SIG-M5 (cell line): ENCODE measurements around the gene OR52W1.
"Not testable (repeated sequence)": the region's sequence is repeated elsewhere in the genome, so short reads cannot be mapped to it uniquely, and the experiment has no call there.

Source experiments
- DNase-seq: peaks from one replicate; lab custom pipeline; 2025; lab: John Stamatoyannopoulos, UW

OR52W1 gene

DNA sequence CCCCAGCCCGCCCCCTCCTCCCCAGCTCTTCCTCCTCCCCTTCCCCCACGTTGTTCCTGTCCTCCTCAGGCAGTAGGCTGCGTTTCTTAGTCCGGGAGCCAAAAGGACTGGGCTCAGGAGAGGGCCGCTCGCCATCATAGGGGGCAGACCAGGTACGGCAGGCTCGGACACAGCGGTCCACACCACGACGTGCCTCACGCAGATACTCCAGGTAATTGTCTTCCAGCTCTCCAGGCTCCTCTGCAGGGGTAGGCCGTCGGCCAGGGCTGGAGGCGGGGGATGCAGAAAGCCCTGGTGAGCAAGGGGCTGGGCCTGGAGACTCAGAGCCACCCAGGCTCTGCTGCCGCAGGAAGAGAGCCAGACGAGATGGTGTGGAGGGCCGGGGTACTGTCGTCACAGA, 18.7 kb downstream of the OR52W1 start:
- no peak for DNase-seq

DNA sequence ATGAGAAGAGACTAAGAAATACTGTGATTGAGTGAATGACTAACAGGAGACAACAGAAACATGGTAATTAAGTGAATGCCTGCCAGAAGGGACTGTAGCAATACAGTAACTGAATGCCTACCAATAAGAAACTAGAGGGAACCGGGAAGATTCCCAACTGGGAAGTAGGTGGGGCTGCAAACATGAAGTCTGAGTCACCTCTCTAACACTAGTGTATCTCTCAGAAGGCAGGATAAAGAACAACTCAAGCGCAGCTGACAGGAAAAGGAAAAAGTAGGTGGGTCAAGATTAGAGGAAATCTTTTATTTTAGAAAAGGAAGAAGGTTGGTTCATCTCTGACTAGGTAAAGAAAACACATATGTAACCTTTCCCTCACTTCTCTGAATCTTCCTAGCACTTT, 20.3 kb downstream of the OR52W1 start:
- DNase-seq = no peak

DNA sequence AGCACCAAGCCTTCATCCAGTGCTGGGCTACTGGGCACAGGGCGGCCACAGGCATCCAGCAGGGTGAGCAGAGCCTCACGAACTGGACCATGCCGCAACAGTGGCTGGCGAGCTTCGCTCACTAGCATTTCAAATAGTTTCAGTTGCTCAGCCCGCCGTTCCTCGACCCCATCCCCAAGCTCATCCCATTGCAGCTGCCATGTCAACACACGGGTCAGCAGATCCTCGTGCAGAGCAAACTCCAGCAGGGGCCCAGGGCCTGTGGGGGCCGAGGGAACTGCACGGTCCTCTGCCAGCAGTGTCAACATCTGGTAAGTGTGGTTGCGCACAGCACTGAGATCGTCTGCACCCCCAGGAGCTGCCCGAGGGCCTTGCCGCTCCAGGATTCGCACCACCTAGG, 24.8 kb downstream of the OR52W1 start:
- DNase-seq = no peak

DNA sequence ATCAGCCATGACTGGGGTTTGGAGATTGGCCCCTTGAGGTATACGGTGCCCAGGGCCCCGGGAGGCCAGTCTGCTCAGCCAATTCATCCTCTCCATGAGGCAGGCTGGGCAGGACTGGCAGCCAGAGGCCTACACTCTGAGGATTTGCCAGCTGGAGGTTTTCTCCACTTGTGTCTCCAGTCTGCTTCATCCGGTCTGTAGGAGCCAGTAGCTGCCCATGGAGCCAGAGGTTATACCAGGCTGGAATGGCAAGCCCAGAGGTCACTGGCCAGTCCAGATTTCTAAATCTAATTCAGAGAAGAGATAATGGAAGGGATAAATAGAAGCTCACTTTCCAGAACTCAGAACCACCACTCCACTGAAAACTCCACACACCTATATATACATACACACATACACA, 25.4 kb downstream of the OR52W1 start:
- DNase-seq = no peak

DNA sequence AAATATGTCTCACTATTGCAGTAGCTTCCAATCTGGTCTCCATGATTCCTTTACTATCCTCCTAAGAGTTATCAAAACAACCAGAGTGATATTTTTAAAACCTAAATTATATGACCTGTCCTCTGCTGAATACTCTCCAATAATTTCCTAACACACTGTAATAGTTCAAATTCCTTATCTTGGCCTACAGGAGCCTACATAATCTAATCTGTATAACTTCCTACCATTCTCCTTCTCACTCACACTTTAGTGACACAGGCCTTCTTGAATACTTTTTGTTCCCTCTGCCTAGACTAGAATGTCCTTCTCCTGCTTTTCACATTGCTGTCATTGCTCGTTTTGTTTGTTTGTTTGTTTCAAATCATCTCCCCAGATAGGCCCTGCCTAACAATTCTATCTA, 26.0 kb downstream of the OR52W1 start:
- DNase-seq = no peak

DNA sequence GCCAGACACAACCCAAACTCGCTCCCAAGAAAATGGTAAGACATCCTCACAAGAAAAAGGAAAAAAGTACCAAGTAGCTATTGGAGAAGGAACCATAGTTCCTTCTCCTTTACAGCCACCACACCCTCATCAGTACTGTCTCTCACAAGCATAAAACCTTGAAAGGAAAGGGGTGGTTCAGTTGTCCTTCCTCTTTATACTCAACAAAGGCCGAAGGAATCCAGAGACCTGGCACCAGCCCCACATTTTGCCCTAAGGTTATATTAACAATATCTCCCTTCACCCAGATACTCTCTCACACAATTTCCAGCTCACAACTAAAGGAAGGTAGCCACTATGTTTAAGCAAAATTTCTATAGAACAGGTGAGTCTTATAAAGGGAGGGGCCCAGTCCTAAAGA, 26.9 kb downstream of the OR52W1 start:
- no peak for DNase-seq

DNA sequence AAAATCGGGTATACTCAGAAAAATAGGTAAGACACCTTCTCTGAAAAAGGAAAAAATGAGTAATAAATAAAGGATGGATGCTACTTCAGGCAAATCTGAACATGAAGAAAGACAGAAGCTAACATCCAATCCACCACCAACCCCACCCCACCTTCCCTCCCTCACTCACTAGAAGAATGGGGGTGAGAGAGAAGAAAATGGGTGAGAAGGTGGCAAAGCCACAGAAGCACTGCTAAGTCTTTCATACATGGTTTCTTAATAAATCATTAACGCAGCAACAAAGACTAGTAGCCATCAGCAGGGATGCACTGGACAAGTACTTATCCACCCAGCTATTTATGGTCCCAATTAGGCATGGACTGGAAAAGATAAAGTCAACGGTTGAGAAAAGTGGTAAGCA, 29.5 kb downstream of the OR52W1 start:
- no peak for DNase-seq

DNA sequence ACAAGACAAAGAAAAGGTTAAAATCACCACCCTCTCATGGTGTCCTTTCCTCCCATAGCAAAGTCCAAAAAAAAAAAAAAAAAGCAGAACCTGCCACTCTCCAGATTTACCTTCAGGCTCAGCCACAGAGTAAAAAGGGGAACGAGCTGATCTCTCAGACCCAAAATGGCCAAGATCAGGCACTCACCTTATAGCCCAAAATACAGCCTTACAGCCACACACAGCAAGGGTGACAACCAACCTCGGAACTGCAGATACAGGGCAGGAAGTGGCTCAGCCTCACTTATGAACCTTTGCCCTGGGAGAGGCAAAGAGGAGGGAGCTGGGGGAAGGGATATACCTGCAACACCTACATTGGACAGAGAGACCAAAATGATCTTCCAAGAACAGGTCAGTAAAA, 30.9 kb downstream of the OR52W1 start:
- DNase-seq = no peak

DNA sequence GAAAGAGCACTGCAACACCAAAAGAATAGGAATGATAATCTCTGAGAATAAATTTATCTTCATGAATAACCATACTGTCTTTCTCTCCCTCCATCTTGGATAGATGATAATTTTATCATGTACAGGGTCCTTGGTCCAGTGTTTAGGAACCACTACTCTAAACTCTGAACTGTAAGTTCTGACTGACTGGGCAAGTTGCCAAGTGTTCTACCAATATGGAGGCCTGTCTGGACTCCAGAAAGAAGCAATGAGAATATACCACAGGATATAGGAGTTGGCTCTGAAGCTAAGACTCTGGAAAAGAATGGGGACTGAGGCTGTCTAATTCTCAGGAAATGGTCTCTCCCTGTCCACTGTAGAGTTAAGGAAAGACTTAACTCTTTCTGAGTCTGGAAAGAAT, 33.9 kb downstream of the OR52W1 start:
- DNase-seq = no peak

DNA sequence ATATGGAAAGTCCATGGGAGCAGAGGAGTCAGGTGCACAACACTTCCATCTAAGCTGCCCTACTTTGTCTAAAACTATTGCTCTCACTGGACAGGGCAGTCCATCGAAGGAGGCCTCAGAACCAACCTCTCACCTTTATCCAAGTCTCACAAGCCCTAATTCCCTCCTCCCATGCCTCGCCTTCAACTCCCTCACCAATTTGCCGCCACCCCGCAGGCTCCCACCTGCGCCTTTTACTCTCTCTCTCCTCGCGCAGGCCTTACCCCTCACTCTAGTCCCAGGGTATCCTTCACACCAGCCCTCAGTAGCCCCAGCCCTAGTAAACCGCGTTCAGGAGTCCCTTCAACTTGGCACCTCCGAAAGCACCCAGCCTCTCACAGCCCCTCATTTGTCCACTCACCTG, 35.0 kb downstream of the OR52W1 start:
- DNase-seq = no peak

DNA sequence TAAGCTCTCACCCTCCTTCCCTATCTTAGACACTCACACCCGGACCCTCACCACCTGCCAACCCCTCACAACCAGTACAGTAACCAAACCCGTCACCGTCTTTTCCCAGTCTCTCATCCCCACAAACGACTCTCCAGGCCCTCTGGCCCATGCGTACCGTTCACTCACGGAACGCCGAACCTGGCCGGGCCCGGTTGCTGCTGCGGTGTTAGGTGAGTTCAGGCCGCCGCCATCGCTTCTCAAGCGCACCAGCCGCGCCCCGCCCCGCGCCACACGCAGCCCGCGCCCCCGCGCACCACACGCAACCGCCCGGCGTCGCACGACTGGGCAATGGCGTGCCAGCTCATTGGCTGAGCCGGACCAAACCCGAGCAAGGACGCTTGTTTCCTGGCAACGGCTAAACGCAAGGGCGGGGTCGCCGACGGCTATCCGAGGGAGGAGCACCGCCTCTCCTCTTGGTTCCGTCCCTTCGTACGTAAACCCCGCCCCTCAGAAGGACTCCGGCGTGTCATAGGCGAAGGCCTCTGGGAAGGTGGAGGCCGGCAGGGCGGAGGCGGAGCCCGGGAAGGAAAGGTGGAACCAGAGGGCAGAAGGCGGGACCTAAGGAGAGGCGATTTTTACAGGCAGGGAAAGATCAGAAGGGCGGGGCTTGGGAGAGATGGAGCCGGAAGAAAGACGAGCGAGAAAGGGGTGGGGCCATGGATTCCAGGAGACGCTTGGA, 35.5 kb downstream of the OR52W1 start, which contains the start of gene FHIP1B:
FHIP1B (minus strand) TSS at position 250 of the 721 bp plus-strand sequence. CDS start 10,120 bp downstream, outside the sequence.
- DNase-seq = peak; percentile 97

DNA sequence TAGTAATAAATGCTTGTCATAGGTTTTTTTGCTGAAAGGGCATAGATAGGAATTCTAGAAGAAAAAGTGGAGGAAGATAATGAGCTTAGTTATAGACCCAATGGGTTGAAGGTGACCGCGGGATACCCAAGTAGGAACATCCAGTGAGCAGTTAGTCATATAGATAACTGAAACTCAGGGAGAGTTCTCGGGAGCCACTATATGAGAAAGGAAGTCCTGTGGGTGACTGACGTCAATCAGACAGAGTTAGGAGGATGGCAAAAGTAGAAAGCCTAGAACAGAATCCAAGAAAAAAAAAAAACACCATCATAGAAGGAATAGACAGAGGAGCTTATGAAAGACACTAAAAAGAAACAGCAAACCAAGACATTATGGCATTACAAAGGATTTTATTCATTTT, 38.2 kb downstream of the OR52W1 start:
- DNase-seq = no peak

DNA sequence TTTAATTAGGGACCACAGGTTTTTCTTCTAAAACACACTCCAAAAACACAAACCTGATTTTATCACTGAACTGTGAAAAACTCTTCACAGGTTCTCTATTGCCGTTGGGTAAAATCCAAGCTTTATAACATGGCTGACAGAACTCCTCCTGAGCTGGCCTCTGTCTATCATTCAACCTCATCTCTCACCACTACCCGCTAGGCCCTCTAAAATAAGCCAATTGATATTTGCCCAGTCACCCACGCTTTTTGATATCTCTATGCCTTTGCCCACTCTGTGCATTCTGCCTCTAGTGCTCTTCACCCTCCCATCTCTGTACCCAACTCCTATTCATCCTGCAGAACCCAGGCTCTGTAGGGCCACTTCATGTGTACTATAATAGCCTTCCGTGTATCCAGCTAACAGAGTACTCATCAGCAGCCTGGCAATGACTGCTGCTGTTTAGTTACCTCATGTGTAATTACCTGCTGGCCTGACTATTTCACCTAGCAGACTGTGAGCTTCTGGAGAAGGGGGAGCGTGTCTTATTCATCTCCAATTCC, 38.8 kb downstream of the OR52W1 start:
- no peak for DNase-seq

DNA sequence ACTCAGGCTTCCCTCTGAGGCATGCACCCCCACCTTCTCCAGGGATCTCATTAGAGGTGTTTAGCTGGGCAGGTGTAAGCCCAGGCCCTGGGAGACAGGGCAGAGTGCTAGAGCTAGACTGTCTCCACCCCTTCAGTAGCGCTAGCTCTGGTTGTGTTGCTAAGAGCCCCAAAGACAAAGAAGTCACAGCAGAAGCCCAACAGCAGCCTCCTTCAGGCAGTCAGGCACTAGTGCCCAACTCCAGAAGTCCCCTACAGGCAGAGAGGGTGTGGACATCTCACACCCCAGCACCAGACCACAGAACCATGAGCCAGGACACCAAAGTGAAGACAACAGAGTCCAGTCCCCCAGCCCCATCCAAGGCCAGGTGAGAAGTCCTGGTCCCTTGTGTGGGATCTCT, 39.9 kb downstream of the OR52W1 start, which contains the start of gene CNGA4:
CNGA4 (plus strand) TSS at position 188 of the 400 bp plus-strand sequence; CDS start at position 306, 118 bp downstream.
- no peak for DNase-seq

DNA sequence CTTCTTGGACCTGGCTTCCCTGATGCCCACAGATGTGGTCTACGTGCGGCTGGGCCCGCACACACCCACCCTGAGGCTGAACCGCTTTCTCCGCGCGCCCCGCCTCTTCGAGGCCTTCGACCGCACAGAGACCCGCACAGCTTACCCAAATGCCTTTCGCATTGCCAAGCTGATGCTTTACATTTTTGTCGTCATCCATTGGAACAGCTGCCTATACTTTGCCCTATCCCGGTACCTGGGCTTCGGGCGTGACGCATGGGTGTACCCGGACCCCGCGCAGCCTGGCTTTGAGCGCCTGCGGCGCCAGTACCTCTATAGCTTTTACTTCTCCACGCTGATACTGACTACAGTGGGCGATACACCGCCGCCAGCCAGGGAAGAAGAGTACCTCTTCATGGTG, 41.1 kb downstream of the OR52W1 start:
- no peak for DNase-seq

DNA sequence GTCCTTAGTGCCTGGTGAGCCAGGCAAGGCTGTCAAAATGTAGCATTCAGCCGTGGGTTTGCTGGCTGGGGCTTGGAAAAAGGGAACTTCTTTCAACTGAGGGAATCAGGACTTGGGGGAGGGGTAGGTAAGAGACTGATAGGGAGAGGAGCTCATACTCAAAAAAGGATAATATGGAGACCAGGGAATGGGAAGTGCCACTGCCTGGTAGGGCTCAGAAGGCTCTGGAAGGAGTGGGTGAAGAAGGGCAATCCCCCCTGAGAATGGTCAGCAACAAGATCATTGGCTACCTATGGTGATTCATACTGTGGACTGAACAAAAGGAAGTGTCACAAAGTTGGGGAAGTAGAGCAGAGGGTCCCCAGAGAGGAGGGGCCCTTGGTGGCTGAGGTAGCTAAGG, 41.8 kb downstream of the OR52W1 start:
- DNase-seq = no peak

DNA sequence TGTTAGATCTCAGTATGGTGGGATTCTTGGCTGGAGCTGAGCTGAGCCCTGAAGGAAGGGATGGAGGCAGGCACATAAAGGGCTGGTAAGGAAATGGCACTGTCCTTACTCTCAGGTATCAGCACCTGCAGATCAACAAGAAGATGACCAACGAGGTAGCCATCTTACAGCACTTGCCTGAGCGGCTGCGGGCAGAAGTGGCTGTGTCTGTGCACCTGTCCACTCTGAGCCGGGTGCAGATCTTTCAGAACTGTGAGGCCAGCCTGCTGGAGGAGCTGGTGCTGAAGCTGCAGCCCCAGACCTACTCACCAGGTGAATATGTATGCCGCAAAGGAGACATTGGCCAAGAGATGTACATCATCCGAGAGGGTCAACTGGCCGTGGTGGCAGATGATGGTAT, 42.3 kb downstream of the OR52W1 start:
- DNase-seq = no peak

DNA sequence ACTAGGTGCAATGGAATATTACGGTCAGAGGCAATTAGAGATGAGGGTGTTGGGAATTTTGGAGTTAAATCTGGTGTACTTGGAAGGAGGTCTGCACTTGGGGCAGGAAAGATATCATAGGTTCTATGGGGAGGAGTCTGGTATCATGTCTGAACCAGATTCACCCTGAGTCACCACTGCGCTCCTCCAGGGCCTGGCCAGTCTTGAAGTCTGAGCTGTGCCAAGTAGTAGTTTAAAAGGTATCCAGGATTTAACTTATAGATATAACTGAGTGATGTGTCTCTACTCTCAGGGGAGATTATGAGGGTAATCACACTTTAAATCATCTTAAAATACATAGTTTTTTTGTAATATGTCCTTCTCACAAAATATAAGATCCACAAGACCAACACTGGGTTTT, 46.5 kb downstream of the OR52W1 start:
- DNase-seq = no peak

DNA sequence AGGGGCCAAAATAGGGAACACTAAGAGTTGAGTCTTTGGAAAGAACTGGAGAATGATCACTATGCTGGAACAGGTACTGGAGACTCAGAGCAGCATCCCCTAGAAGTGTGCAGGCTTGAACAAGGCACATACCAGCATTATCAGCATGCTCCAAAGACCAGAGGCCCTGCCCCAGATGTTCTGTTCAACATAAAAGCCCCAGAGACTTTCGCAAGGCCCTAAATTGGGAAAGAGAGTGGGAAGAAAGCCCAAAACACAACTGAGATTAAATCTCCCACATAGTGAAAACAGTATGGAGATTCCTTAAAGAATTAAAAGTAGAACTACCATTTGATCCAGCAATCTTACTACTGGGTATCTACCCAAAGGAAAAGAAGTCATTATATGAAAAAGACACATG, 49.2 kb downstream of the OR52W1 start:
- no peak for DNase-seq

DNA sequence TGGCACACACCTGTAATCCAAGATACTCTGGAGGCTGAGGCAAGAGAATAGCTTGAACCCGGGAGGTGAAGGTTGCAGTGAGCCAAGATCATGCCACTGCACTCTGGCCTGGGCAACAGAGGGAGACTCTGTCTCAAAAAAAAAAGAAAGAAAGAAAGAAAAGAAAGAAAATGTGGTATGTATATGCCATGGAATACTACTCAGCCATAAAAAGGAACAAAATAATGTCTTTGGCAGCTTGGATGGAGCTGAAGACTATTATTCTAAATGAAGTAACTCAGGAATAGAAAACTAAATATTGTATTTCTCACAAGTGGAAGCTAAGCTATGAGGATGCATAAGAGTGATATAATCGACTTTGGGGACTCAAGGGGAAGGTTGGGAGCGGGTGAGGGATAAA, 49.9 kb downstream of the OR52W1 start:
- not testable (repeated sequence) for DNase-seq
